ENCODE measurements around the gene NFIB. TPM values are rescaled to one million over a fixed set of nuclear protein-coding genes. Genes with fewer than 3 reads are reported as not detected.

The NFIB gene
- total RNA-seq, 1 donor from 2014 or later = 11.6 TPM

GRCh38 chr9:14242150-14242805 is 71.7 kb downstream of the NFIB start:
- no peak overlapping the region for H3K4me3 ChIP-seq (ENCODE audit: low read depth, low read length)
- H3K36me3 ChIP-seq (ENCODE audit: control insufficient read depth, insufficient read depth, low read length) = peaks cover 1% of the 10 kb centered on the region
- FAIRE-seq (no peak), DNase-seq (ENCODE audit: low read depth) (no peak)
- TF ChIP-seq CTCF (IDR thresholded peaks at IDR 0.05; ENCODE audit: insufficient read depth, low read length, severe bottlenecking) = no peak
- H3K27me3 ChIP-seq (ENCODE audit: control insufficient read depth, insufficient read depth, low read length) = no peaks in the 10 kb centered on the region

GRCh38 chr9:14240537-14240936 is 73.4 kb downstream of the NFIB start:
- DNase-seq (ENCODE audit: low read depth) (no peak), FAIRE-seq (no peak)
- no peaks in the 10 kb centered on the region for H3K27me3 ChIP-seq (ENCODE audit: control insufficient read depth, insufficient read depth, low read length)
- H3K36me3 ChIP-seq (ENCODE audit: control insufficient read depth, insufficient read depth, low read length) = no peaks in the 10 kb centered on the region
- no peak for TF ChIP-seq CTCF (IDR thresholded peaks at IDR 0.05; ENCODE audit: insufficient read depth, low read length, severe bottlenecking)
- no peak overlapping the region for H3K4me3 ChIP-seq (ENCODE audit: low read depth, low read length)

GRCh38 chr9:14238518-14238917 is 75.4 kb downstream of the NFIB start:
- Histone ChIP-seq H3K4me3 (ENCODE audit: low read depth, low read length) (no peak overlapping the region), H3K27me3 (ENCODE audit: control insufficient read depth, insufficient read depth, low read length) (no peaks in the 10 kb centered on the region), H3K36me3 (ENCODE audit: control insufficient read depth, insufficient read depth, low read length) (no peaks in the 10 kb centered on the region)
- FAIRE-seq = peak; percentile 88
- DNase-seq (ENCODE audit: low read depth) = peak; percentile 87
- no peak for TF ChIP-seq CTCF (IDR thresholded peaks at IDR 0.05; ENCODE audit: insufficient read depth, low read length, severe bottlenecking)

- Histone ChIP-seq H3K36me3 (ENCODE audit: control insufficient read depth, insufficient read depth, low read length) (no peaks in the 10 kb centered on the region), H3K27me3 (ENCODE audit: control insufficient read depth, insufficient read depth, low read length) (no peaks in the 10 kb centered on the region), H3K4me3 (ENCODE audit: low read depth, low read length) (no peak overlapping the region)
- DNase-seq (ENCODE audit: low read depth) = peak; percentile 68
- peak; percentile 18 for FAIRE-seq
- no peak for TF ChIP-seq CTCF (IDR thresholded peaks at IDR 0.05; ENCODE audit: insufficient read depth, low read length, severe bottlenecking)
These were observed 75.9 kb downstream of the NFIB start for GRCh38 chr9:14238079-14238478.

- H3K27me3 ChIP-seq (ENCODE audit: control insufficient read depth, insufficient read depth, low read length) = no peaks in the 10 kb centered on the region
- H3K4me3 ChIP-seq (ENCODE audit: low read depth, low read length) = no peak overlapping the region
- H3K36me3 ChIP-seq (ENCODE audit: control insufficient read depth, insufficient read depth, low read length) = peaks cover 1% of the 10 kb centered on the region
- no peak for DNase-seq (ENCODE audit: low read depth)
- TF ChIP-seq CTCF (IDR thresholded peaks at IDR 0.05; ENCODE audit: insufficient read depth, low read length, severe bottlenecking) = no peak
- no peak for FAIRE-seq
These were observed 77.3 kb downstream of the NFIB start for GRCh38 chr9:14236591-14236990.

GRCh38 chr9:14232111-14232510 is 81.8 kb downstream of the NFIB start:
- no peak for FAIRE-seq
- TF ChIP-seq CTCF (IDR thresholded peaks at IDR 0.05; ENCODE audit: insufficient read depth, low read length, severe bottlenecking) = no peak
- Histone ChIP-seq H3K4me3 (ENCODE audit: low read depth, low read length) (no peak overlapping the region), H3K27me3 (ENCODE audit: control insufficient read depth, insufficient read depth, low read length) (no peaks in the 10 kb centered on the region), H3K36me3 (ENCODE audit: control insufficient read depth, insufficient read depth, low read length) (peaks cover 1% of the 10 kb centered on the region)
- no peak for DNase-seq (ENCODE audit: low read depth)

Data from bronchial epithelial cell (primary cell).